Measurements from ENCODE around the gene TMEM198. TPM values are rescaled to one million over a fixed set of nuclear protein-coding genes. Genes with fewer than 3 reads are reported as not detected.

Gene TMEM198, protein sequence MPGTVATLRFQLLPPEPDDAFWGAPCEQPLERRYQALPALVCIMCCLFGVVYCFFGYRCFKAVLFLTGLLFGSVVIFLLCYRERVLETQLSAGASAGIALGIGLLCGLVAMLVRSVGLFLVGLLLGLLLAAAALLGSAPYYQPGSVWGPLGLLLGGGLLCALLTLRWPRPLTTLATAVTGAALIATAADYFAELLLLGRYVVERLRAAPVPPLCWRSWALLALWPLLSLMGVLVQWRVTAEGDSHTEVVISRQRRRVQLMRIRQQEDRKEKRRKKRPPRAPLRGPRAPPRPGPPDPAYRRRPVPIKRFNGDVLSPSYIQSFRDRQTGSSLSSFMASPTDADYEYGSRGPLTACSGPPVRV
- not detected in 2 replicates for total RNA-seq

DNA sequence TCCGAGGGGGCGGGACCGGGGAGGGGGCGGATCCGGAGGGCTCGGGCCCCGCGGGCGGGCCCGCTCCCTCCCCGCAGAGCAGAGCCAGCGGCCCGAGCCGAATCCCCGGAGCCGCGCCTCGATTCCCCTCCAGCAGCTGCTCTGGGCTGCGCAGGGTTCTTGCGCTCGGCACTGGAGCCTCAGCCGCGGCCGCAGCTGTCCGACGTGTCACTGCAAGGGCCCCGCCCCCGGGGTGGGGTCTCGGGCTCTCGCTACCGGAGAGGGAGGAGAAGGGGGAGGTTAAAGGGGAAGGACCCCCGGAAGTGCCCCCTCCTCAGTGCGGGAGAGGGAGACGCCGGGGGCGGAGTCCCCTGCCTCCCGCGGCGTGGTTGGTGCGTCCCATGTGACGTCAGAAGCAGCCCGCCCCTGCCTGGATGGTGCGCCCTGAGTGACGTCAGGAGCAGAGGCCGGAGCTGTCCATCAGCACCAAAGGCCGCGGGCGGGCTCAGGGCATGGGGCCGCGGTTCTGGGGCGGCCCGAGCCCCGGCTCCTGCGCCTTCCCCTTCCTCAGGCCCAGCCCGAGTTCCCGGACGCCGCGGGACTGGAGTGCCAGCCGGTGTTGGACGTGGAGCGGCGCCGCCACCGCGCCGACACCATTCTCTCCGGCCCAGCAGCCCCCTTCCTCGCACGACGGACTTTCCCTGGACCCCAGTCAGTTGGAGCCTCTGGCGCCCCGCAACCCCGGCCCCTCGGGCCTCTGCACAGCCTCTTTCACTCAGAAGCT is at the start of gene TMEM198, which contains the start of gene CHPF:
TMEM198 (plus strand) TSS at position 433 of the 763 bp plus-strand sequence. CDS start 700 bp downstream, outside the sequence.
CHPF (minus strand) TSS at position 214 of the 763 bp plus-strand sequence. CDS start 271 bp downstream, outside the sequence.

DNA sequence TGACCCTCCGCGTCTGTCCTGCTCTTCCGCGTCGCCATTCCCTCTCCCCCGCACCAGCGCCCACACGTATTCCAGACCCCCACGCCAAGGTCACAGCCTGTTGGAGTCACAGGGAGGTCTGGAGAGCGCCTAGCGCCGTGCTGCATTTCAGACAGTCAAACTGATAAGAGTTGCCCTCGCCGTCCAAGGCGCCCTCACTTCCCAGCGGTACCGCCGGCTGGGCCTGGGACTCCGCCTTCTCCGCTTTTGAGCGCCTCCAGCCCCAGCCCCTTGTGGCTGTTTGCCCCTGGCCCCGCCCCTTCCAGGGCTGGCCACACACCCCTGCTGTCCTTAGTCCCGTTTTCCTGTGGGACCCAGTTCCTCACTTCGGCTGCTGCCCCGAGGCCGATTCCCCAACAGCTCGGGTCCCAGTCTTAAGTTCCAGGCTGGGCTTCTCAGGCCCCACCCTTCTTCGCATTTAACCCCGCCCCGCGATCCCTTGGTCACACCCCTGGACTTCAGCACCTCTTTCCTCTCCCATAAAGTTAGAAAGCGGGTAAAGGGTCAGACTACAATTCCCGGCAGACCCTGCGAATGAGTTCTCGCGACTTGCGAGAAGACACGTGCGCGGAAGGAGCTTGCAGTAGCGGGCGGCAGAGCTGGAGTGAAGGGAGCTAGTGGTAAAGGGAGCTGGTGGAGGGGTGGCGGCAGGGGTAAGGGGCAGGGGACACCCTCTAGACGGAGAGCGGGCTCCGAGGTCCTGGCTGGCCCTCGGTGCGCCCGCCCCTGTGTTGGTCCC is 45.4 kb upstream of the TMEM198 start, which contains the start of gene GMPPA:
GMPPA (plus strand) TSS at position 612 of the 778 bp plus-strand sequence. CDS start 1,085 bp downstream, outside the sequence.

DNA sequence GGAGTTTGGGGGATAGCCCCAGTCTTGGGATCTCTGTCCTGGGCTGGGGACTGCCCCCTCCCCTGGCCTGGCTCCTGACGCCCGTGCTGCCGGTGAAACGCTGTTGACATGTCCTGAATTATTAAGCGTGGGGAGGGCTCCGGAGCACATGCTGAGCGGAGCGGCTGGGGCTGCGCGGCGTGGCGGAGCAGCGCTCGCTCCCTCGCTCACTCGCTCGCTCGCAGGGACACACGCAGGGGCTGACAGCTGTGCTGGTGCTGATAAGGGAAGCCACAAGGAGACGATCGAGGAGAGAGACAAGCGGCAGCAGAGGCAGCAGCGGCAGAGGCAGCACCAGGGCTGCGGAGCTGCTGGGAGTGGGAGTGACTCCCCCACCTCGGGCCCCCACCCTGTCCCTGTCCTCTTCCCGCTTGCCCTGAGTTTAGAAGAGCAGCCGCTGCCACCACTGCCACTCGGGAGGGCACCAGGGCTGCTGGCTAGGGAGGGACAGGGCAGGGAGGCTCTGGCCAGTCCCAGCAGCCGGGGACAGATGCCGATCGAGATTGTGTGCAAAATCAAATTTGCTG is 29.5 kb upstream of the TMEM198 start, which contains the start of gene ASIC4:
ASIC4 (plus strand) TSS at position 287 of the 566 bp plus-strand sequence; CDS start at position 530, 243 bp downstream.

GRCh38 chr2:219571311-219572236 is 27.7 kb downstream of the TMEM198 start, which contains the start of gene OBSL1:
OBSL1 (minus strand) TSS chr2:219571539; CDS start chr2:219571232, 307 bp downstream.

GRCh38 chr2:219572237-219573001 is 28.6 kb downstream of the TMEM198 start, which contains the start of gene INHA:
INHA (plus strand) TSS chr2:219572310; CDS start chr2:219572375, 65 bp downstream.

GRCh38 chr2:219597552-219598307 is 53.9 kb downstream of the TMEM198 start, which contains the start of gene STK11IP:
STK11IP (plus strand) TSS chr2:219597857; CDS start chr2:219598120, 263 bp downstream.

Small RNA genes lying within 50 kb of the gene (small RNA-seq; reads per million reads assigned to genes)
- gene MIR3132: not detected
- not detected for gene RN7SKP213

Other genes starting within 250 kb of the TMEM198 start
- not detected in 2 replicates for gene PTPRN, start 234.6 kb upstream of the TMEM198 start, total RNA-seq
- not detected in 2 replicates for gene RESP18, start 211.3 kb upstream of the TMEM198 start, total RNA-seq
- 57.2 and 60.8 TPM in 2 replicates for gene DNPEP, start 156.1 kb upstream of the TMEM198 start, total RNA-seq
- gene DES, start 125.7 kb upstream of the TMEM198 start, total RNA-seq: under 0.01 TPM in 1 of 2 replicates, not detected in the other
- gene SPEG, start 109.2 kb upstream of the TMEM198 start, total RNA-seq: under 0.01 and 1.4 TPM in 2 replicates
- 33.9 and 40.2 TPM in 2 replicates for gene GMPPA, start 45.1 kb upstream of the TMEM198 start, total RNA-seq
- not detected in 2 replicates for gene ASIC4, start 29.5 kb upstream of the TMEM198 start, total RNA-seq
- gene CHPF, start 219 bp upstream of the TMEM198 start, total RNA-seq: 1.9 and 2.0 TPM in 2 replicates
- gene OBSL1, start 27.5 kb downstream of the TMEM198 start, total RNA-seq: 18.5 and 22.5 TPM in 2 replicates
- gene INHA, start 28.3 kb downstream of the TMEM198 start, total RNA-seq: not detected in 2 replicates
- gene STK11IP, start 53.8 kb downstream of the TMEM198 start, total RNA-seq: 10.0 and 12.4 TPM in 2 replicates
- gene SLC4A3, start 83.6 kb downstream of the TMEM198 start, total RNA-seq: 0.10 and 0.33 TPM in 2 replicates